ENCODE measurements around the gene LSG1. TPM values are rescaled to one million over a fixed set of nuclear protein-coding genes. Genes with fewer than 3 reads are reported as not detected.

LSG1 gene
- total and polyA plus RNA-seq, 8 donors, result 11.3 to 47.1 (median 13.8) TPM

DNA sequence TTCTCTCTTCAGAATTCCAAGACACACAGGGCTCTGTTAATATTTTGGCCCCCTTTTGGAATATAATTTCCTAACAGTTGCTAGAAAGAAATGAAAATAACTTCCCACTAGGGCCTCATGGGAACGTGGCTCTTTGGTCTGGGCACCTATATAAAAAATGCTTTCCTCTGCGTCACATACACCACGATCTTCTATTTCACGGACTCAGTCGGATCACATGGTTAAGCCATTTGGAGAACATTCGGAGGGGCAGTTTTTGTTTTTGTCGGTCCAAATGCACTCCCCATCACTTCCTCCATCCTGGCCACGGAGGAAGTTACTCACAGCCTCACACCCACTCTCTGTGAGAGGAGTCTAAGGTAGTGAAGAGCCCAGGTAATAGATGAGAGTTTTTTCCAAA, 59.8 kb downstream of the LSG1 start:
- Histone ChIP-seq H3K4me1 (no peaks in the 10 kb centered on the region), H3K36me3 (no peaks in the 10 kb centered on the region), H3K4me3 (no peak overlapping the region), H3K9me3 (no peaks in the 10 kb centered on the region), H3K27me3 (no peaks in the 10 kb centered on the region), H3K27ac (no peak overlapping the region)
- peak in 1 of 4 donors; percentile 43 for ATAC-seq
- no peak for FAIRE-seq
- DNase-seq, result no peak
- WGBS, 2 donors, result 71 to 76% methylated on average over 8 of the region's 8 CpGs
- TF ChIP-seq, protein P1, sequence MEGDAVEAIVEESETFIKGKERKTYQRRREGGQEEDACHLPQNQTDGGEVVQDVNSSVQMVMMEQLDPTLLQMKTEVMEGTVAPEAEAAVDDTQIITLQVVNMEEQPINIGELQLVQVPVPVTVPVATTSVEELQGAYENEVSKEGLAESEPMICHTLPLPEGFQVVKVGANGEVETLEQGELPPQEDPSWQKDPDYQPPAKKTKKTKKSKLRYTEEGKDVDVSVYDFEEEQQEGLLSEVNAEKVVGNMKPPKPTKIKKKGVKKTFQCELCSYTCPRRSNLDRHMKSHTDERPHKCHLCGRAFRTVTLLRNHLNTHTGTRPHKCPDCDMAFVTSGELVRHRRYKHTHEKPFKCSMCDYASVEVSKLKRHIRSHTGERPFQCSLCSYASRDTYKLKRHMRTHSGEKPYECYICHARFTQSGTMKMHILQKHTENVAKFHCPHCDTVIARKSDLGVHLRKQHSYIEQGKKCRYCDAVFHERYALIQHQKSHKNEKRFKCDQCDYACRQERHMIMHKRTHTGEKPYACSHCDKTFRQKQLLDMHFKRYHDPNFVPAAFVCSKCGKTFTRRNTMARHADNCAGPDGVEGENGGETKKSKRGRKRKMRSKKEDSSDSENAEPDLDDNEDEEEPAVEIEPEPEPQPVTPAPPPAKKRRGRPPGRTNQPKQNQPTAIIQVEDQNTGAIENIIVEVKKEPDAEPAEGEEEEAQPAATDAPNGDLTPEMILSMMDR (IDR thresholded peaks at IDR 0.05), result no peak
- intact Hi-C loops (cut with DNase I), result no loop called here

DNA sequence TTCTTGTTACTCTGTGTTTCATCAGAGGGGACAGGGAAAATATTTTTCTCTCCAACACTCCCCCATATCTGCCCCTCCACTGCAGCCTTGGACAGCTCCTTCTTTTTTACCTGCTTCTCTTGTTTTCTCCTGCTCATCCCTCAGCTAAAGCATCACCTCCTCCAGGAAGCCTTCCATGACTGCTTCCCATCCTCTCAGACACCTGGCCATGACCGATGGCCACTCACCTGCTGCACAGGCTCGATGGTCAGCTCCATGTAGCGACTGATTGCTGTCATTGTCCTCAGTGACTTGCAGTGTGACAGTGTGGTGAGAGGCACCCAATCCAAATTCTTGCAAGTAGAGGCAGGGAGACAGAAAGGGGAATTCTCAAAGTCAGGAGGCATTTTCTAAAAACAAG, 61.3 kb downstream of the LSG1 start:
- WGBS, 2 donors, result 72 to 77% methylated on average over 3 of the region's 3 CpGs
- DNase-seq (no peak), FAIRE-seq (no peak), ATAC-seq (no peak)
- no peak overlapping the region for H3K27ac ChIP-seq
- H3K36me3 ChIP-seq, result no peaks in the 10 kb centered on the region
- TF ChIP-seq, protein P1 (IDR thresholded peaks at IDR 0.05), result no peak
- H3K4me1 ChIP-seq, result no peaks in the 10 kb centered on the region
- no peaks in the 10 kb centered on the region for H3K9me3 ChIP-seq
- H3K27me3 ChIP-seq, result no peaks in the 10 kb centered on the region
- intact Hi-C loops (cut with DNase I), result no loop called here
- no peak overlapping the region for H3K4me3 ChIP-seq

DNA sequence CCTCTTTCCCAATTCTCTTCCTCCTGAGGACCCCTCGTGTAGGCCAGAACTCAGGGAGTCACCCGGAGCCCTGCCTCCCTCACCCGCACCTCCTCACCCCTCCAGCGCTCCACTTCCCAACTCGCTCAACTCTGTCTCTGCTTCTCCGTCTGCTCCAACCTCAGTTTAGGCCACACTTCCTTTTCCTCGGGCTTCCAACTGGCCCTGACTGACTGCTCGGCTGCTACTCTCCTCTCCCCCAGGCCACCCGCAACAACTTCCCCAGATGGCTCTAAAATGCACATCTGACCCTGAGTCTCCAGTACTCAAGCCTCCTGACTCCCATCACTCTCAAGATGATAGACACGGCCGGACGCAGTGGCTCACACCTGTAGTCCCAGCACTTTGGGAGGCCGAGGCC, 62.4 kb downstream of the LSG1 start:
- ATAC-seq, result peak in 1 of 4 donors; percentile 48
- H3K4me3 ChIP-seq, result no peak overlapping the region
- H3K27ac ChIP-seq, result no peak overlapping the region
- no peaks in the 10 kb centered on the region for H3K27me3 ChIP-seq
- H3K4me1 ChIP-seq, result no peaks in the 10 kb centered on the region
- TF ChIP-seq, protein P1 (IDR thresholded peaks at IDR 0.05), result no peak
- FAIRE-seq, result no peak
- WGBS, 2 donors, result 80 to 91% methylated on average over 12 to 13 of the region's 13 CpGs
- intact Hi-C loops (cut with DNase I), result no loop called here
- DNase-seq, result no peak
- H3K36me3 ChIP-seq, result no peaks in the 10 kb centered on the region
- no peaks in the 10 kb centered on the region for H3K9me3 ChIP-seq

DNA sequence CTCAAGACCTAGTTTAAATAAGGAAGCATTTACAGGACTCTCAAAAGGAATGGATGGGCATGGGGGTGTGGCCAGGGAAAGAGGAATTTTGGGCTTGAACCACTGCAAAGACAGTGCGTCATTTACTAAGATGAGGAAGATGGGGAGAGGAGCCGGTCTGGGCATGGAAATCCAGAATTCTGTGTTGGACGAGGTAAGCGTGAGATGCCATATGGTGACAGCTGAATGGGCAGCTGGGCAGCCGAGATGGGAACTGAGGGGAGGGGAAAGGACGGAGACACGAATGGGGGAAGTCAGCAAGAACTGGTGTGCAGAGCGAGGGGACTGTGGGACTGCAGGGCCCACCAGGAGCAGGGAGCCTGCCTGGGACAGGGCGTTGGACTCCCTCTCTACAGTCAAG, 63.0 kb downstream of the LSG1 start:
- TF ChIP-seq, protein P1 (IDR thresholded peaks at IDR 0.05), result no peak
- 72 to 81% methylated on average over 9 of the region's 9 CpGs for WGBS, 2 donors
- no peaks in the 10 kb centered on the region for H3K9me3 ChIP-seq
- DNase-seq, result no peak
- no peak for FAIRE-seq
- no peaks in the 10 kb centered on the region for H3K4me1 ChIP-seq
- H3K27me3 ChIP-seq, result no peaks in the 10 kb centered on the region
- H3K4me3 ChIP-seq, result no peak overlapping the region
- no peaks in the 10 kb centered on the region for H3K36me3 ChIP-seq
- ATAC-seq, result no peak
- intact Hi-C loops (cut with DNase I), result no loop called here
- no peak overlapping the region for H3K27ac ChIP-seq

DNA sequence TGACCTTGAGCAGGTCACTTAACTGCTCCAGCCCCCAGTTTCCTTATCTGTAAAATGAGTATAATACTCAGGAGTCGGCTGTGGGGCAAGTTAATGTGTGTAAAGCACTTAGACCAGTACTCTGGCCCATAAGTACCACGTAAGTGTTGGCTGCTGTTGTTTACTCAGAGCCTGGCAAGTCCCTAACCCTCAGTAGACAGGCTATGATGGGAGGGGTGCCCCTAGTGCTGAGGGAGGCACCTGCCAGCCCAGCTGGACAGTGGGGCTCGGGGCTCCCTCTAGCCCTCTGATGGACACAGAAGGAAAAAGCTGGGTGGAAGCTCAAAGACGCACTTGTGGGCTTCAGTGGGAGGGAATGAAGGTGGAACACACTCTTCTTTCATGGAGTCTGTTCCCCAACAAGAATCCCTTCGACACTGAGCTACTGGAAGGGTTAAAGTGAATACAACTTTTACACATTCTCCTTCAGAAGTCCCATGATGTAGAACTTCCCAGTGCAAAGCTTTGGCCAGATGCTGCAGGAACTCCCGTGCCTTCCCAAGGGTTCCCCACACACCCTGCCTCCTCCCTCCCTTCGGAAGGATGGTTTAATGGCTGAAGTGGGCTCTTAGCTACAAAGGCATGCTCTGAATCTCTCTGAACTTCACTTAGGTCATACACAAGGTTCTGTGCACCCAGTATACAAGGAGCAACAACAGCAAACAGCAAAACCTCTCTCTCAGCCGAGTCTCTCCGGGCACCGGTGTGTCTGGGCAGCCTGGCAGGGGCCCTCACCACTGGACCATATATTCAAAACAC, 64.2 kb downstream of the LSG1 start:
- Histone ChIP-seq H3K36me3 (no peaks in the 10 kb centered on the region), H3K4me3 (no peak overlapping the region), H3K27ac (no peak overlapping the region), H3K27me3 (no peaks in the 10 kb centered on the region), H3K9me3 (no peaks in the 10 kb centered on the region), H3K4me1 (no peaks in the 10 kb centered on the region)
- DNase-seq, result no peak
- FAIRE-seq, result no peak
- intact Hi-C loops (cut with DNase I), result no loop called here
- TF ChIP-seq, protein P1 (IDR thresholded peaks at IDR 0.05), result no peak
- 68 to 69% methylated on average over 10 of the region's 10 CpGs for WGBS, 2 donors
- no peak for ATAC-seq

Data from pancreas (tissue), 10 donors.